Smooth muscle cell (in vitro differentiated cells): ENCODE results near the gene AHNAK2. TPM values are rescaled to one million over a fixed set of nuclear protein-coding genes. Genes with fewer than 3 reads are reported as not detected.

ENCODE experiments used
- DNase-seq: peaks from one replicate; lab custom pipeline; 2025; ENCODE audit not compliant: unreplicated experiment; lab: John Stamatoyannopoulos, UW
- H2AFZ ChIP-seq: fragments of 200-600 bp; sonication (generic); 2 replicates; pipeline ENCODE4 v1.6.0; 2016; ENCODE audit warnings: antibody characterized with exemption, low read depth, mild to moderate bottlenecking
- H3F3A ChIP-seq: fragments of 200-600 bp; sonication (generic); 2 replicates; pipeline ENCODE4 v1.6.0; 2017; ENCODE audit warnings: antibody characterized with exemption, low read depth
- H3K27ac ChIP-seq: fragments of 200-600 bp; sonication (generic); 2 replicates; pipeline ENCODE4 v1.5.1; 2016; ENCODE audit warnings: low read depth, mild to moderate bottlenecking
- H3K27me3 ChIP-seq: fragments of 200-600 bp; sonication (generic); 2 replicates; pipeline ENCODE4 v1.6.1; 2016; ENCODE audit warnings: low read depth, mild to moderate bottlenecking
- H3K36me3 ChIP-seq: fragments of 200-600 bp; sonication (generic); 2 replicates; pipeline ENCODE4 v1.5.1; 2016; ENCODE audit warnings: low read depth
- H3K4me1 ChIP-seq: fragments of 200-600 bp; sonication (generic); 2 replicates; pipeline ENCODE4 v1.5.1; 2016; ENCODE audit warnings: low read depth
- H3K4me2 ChIP-seq: fragments of 200-600 bp; sonication (generic); 2 replicates; pipeline ENCODE4 v1.6.0; 2016; ENCODE audit warnings: mild to moderate bottlenecking
- H3K4me3 ChIP-seq: fragments of 200-600 bp; sonication (generic); 2 replicates; pipeline ENCODE4 v1.5.1; 2016; ENCODE audit warnings: mild to moderate bottlenecking
- H3K79me2 ChIP-seq: fragments of 200-600 bp; sonication (generic); 2 replicates; pipeline ENCODE4 v1.6.0; 2016; ENCODE audit warnings: low read depth, mild to moderate bottlenecking
- H3K9ac ChIP-seq: fragments of 200-600 bp; sonication (generic); 2 replicates; pipeline ENCODE4 v1.6.0; 2016; ENCODE audit warnings: low read depth
- H3K9me3 ChIP-seq: fragments of 200-600 bp; sonication (generic); replicated peaks from 2 replicates; pipeline ENCODE4 v1.5.1; 2016; ENCODE audit warnings: low read depth
- H4K20me1 ChIP-seq: fragments of 200-600 bp; sonication (generic); 2 replicates; pipeline ENCODE4 v1.6.0; 2016; ENCODE audit warnings: low read depth
- WGBS: methylation state at CpG from one replicate; pipeline ENCODE4 v1.1.7; 2016; ENCODE audit warnings: low lambda C conversion rate; 5-methylcytosine and 5-hydroxymethylcytosine counted together
- polyA plus RNA-seq: library from polyadenylated mRNA; unstranded; fragments of >200 nt; fragmentation: Nextera tagmentation; extraction: Ambion mirVana; gene quantifications from 2 replicates; pipeline ENCODE4 v1.2.1, GENCODE V29; 2016
- total RNA-seq: library from RNA; depleted of rRNA; stranded (reverse); fragments of >200 nt; gene quantifications from 2 replicates; pipeline ENCODE4 v1.2.3, GENCODE V29; 2014
- TF ChIP-seq, protein P1 (sequence below): fragments of 200-600 bp; sonication (generic); IDR thresholded peaks from 2 replicates; pipeline ENCODE4 v1.5.1; 2017; ENCODE audit warnings: borderline replicate concordance, mild to moderate bottlenecking, antibody characterized with exemption; ENCODE audit not compliant: insufficient read depth, poor library complexity, severe bottlenecking

AHNAK2 gene
- total and polyA plus RNA-seq, 2 experiments from 2014 or later: 10.3 to 53.8 TPM

DNA sequence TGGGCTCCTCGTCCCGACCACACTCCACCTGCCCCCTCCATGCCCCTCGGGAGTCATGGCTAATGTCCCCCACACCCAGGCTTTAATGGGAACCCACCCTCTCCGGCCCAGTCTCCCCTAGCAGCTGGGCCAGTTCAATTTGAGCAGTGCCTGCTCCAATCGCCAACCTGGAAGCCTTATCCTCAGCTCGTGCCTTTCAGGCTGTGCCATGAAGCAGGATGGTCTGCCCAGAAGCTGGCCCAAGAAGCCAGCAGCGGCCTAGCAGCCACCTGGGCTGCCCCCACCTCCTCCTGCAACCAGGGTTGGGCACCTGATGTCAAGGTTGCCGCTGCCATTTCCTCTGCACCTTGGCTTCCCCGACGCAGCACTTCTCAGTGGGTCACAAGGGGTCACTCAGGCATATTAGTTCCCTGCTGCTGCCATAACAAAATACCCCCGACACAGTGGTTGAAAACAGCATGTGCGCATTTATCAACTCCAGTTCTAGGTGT lies 5.1 kb upstream of the AHNAK2 start:
- Histone ChIP-seq H3K4me1 (peaks cover 9% of the 10 kb centered on the region), H3K79me2 (no peaks in the 10 kb centered on the region), H3K27me3 (no peaks in the 10 kb centered on the region), H3K27ac (no peak overlapping the region), H3K4me2 (no peak overlapping the region), H3K4me3 (no peak overlapping the region), H3K9ac (no peak overlapping the region), H4K20me1 (no peaks in the 10 kb centered on the region), H3F3A (no peaks in the 10 kb centered on the region), H2AFZ (no peak overlapping the region), H3K9me3 (no peaks in the 10 kb centered on the region), H3K36me3 (no peaks in the 10 kb centered on the region)
- TF ChIP-seq, protein P1, sequence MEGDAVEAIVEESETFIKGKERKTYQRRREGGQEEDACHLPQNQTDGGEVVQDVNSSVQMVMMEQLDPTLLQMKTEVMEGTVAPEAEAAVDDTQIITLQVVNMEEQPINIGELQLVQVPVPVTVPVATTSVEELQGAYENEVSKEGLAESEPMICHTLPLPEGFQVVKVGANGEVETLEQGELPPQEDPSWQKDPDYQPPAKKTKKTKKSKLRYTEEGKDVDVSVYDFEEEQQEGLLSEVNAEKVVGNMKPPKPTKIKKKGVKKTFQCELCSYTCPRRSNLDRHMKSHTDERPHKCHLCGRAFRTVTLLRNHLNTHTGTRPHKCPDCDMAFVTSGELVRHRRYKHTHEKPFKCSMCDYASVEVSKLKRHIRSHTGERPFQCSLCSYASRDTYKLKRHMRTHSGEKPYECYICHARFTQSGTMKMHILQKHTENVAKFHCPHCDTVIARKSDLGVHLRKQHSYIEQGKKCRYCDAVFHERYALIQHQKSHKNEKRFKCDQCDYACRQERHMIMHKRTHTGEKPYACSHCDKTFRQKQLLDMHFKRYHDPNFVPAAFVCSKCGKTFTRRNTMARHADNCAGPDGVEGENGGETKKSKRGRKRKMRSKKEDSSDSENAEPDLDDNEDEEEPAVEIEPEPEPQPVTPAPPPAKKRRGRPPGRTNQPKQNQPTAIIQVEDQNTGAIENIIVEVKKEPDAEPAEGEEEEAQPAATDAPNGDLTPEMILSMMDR: no peak
- no peak for DNase-seq
- 86% methylated on average over 9 of the region's 12 CpGs for WGBS

- H3K9ac ChIP-seq: no peak overlapping the region
- DNase-seq: no peak
- WGBS: 85% methylated on average over 10 of the region's 10 CpGs
- H3K79me2 ChIP-seq: no peaks in the 10 kb centered on the region
- H2AFZ ChIP-seq: no peak overlapping the region
- TF ChIP-seq, protein P1: no peak
- H3K36me3 ChIP-seq: no peaks in the 10 kb centered on the region
- H3K27me3 ChIP-seq: no peaks in the 10 kb centered on the region
- H3K4me2 ChIP-seq: no peak overlapping the region
- no peaks in the 10 kb centered on the region for H3F3A ChIP-seq
- H4K20me1 ChIP-seq: no peaks in the 10 kb centered on the region
- H3K4me1 ChIP-seq: peaks cover 10% of the 10 kb centered on the region
- H3K9me3 ChIP-seq: no peaks in the 10 kb centered on the region
- H3K4me3 ChIP-seq: no peak overlapping the region
- H3K27ac ChIP-seq: no peak overlapping the region
Measured at GRCh38 chr14:104982548-104983230, 4.5 kb upstream of the AHNAK2 start.

DNA sequence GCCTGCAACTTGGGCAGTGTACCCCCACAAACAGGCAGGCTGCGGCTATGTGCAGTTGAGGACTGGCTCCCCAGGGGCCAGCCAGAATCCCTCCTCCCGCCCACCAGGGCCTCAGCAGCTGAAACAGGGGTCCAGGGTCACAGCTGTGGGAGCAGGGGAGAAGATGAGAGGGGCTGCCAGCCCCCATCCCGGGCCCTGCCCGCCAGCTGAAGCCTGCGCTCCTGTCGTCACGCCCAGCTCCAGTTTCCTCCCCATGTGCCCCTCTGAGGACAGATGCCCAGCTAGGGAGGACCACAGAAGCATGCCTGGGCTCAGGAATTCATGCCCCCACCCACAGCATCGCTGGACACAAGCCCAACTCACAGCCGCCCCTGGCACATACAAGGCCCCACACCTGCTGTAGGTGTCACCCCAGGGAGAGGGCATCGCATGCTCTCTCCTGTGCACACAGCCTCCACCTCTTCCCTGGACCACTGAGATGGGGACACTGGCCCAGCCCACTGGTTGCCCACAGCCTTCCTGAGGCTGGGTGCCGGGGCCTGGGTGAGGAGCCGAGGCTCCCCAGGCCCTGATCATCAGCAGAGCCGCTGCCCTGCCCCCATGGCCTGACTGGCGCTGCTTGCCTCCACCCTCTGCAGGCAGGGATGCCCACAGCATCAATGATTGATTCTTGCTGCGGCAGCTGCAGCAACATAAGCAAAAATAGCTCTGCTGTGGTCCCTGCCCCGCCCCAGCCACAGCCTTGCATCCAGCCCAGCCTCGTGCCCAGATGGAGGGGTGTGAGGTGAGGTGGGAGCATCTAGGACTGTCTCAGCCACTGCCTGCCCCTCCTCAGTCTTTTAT lies 3.7 kb upstream of the AHNAK2 start:
- Histone ChIP-seq H3K79me2 (no peaks in the 10 kb centered on the region), H3K27me3 (no peaks in the 10 kb centered on the region), H4K20me1 (no peaks in the 10 kb centered on the region), H3K4me3 (no peak overlapping the region), H3K9me3 (no peaks in the 10 kb centered on the region), H3F3A (no peaks in the 10 kb centered on the region), H3K4me2 (no peak overlapping the region), H3K36me3 (no peaks in the 10 kb centered on the region), H2AFZ (no peak overlapping the region), H3K27ac (no peak overlapping the region), H3K4me1 (peaks cover 13% of the 10 kb centered on the region), H3K9ac (no peak overlapping the region)
- WGBS: 91% methylated on average over 17 of the region's 17 CpGs
- no peak for DNase-seq
- TF ChIP-seq, protein P1: no peak
